B cell (primary cell): Measurements from ENCODE around the gene STAG1. TPM values are rescaled to one million over a fixed set of nuclear protein-coding genes. Genes with fewer than 3 reads are reported as not detected.
"Not testable (repeated sequence)": the region's sequence is repeated elsewhere in the genome, so short reads cannot be mapped to it uniquely, and the experiment has no call there.

ENCODE experiments used
- ATAC-seq: fragments of 200-7000 bp; cut with Tn5 transposase; one replicate; pipeline ENCODE4 v1.10.0; 2021; ENCODE audit warnings: low read depth, mild to moderate bottlenecking, moderate number of reproducible peaks, moderate library complexity
- CTCF ChIA-PET: fragments of 350-600 bp; sonication (Branson Sonifier 250); formaldehyde crosslinking; loops from one replicate; lab custom pipeline; 2021; ENCODE audit warnings: antibody characterized with exemption, inconsistent platforms; lab: Charles Lee
- POLR2A ChIA-PET: fragments of 350-600 bp; sonication (Branson Sonifier 250); formaldehyde crosslinking; loops from one replicate; lab custom pipeline; 2021; ENCODE audit warnings: antibody characterized with exemption; lab: Charles Lee
- DNase-seq: peaks from one replicate; pipeline ENCODE4 v3.0.0; 2013
- H2AFZ ChIP-seq: 2 replicates; pipeline ENCODE4 v1.6.1; 2012; ENCODE audit warnings: mild to moderate bottlenecking, low read depth, low read length; ENCODE audit not compliant: insufficient read depth, poor library complexity, severe bottlenecking
- H3K27ac ChIP-seq, 2 donors: 1 replicate in 1 of 2; 2 replicates in 1 of 2; pipeline ENCODE4 v1.5.1; 2012 to 2013; ENCODE audit warnings: low read length in 2 of 2, mild to moderate bottlenecking in 2 of 2, moderate library complexity in 1 of 2
- H3K27me3 ChIP-seq, 4 experiments: fragments of 200-600 bp in 1 of 4; sonication (generic) in 1 of 4; replicated peaks in 1 of 4; 1 replicate in 2 of 4; 2 replicates in 2 of 4; pipeline versions ENCODE4 v1.6.1 to v1.7.0; 2013 to 2016; ENCODE audit warnings: low read length in 3 of 4, mild to moderate bottlenecking in 2 of 4, mixed read lengths in 1 of 4, moderate library complexity in 1 of 4; ENCODE audit not compliant: insufficient read depth in 4 of 4, control insufficient read depth in 3 of 4; ENCODE audit errors: control extremely low read depth in 1 of 4
- H3K36me3 ChIP-seq, 2 experiments: replicated peaks in 1 of 2; 1 replicate in 1 of 2; 2 replicates in 1 of 2; pipeline versions ENCODE4 v1.6.1 to v1.7.1; 2013; ENCODE audit warnings: low read length in 1 of 2; ENCODE audit not compliant: insufficient read depth in 2 of 2, control insufficient read depth in 1 of 2; ENCODE audit errors: control extremely low read depth in 1 of 2, extremely low read depth in 1 of 2
- H3K4me1 ChIP-seq, 2 donors: fragments of 200-600 bp in 1 of 2; sonication (generic) in 1 of 2; 1 replicate in 1 of 2; 2 replicates in 1 of 2; pipeline versions ENCODE4 v1.5.1 to v1.6.1; 2013 to 2017; ENCODE audit warnings: low read length in 2 of 2; ENCODE audit not compliant: control insufficient read depth in 2 of 2, insufficient read depth in 2 of 2
- H3K4me2 ChIP-seq: replicated peaks from 2 replicates; pipeline ENCODE3; 2012; ENCODE audit warnings: mild to moderate bottlenecking, low read depth, low read length; ENCODE audit not compliant: poor library complexity, severe bottlenecking
- H3K4me3 ChIP-seq, 5 experiments: fragments of 200-600 bp in 1 of 5; sonication (generic) in 1 of 5; 1 replicate in 3 of 5; 2 replicates in 2 of 5; pipeline versions ENCODE4 v1.5.1 to v1.7.0; 2011 to 2016; ENCODE audit warnings: low read length in 4 of 5, mild to moderate bottlenecking in 4 of 5, low read depth in 2 of 5, control low read depth in 1 of 5, moderate library complexity in 1 of 5; ENCODE audit not compliant: insufficient read depth in 1 of 5; ENCODE audit errors: control extremely low read depth in 1 of 5, extremely low read depth in 1 of 5
- H3K79me2 ChIP-seq: fragments of 200-600 bp; sonication (generic); one replicate; pipeline ENCODE4 v1.6.0; 2016; ENCODE audit warnings: low read length; ENCODE audit not compliant: control insufficient read depth, insufficient read depth
- H3K9ac ChIP-seq: fragments of 200-600 bp; sonication (generic); 2 replicates; pipeline ENCODE4 v1.6.1; 2017; ENCODE audit warnings: mild to moderate bottlenecking, low read length, moderate library complexity
- H3K9me3 ChIP-seq, 3 donors: one replicate each; pipeline versions ENCODE4 v1.6.1 to v1.7.1; 2013; ENCODE audit warnings: low read length in 2 of 3; ENCODE audit not compliant: control insufficient read depth in 2 of 3, insufficient read depth in 1 of 3; ENCODE audit errors: control extremely low read depth in 1 of 3
- H4K20me1 ChIP-seq: 2 replicates; pipeline ENCODE4 v1.6.0; 2012; ENCODE audit warnings: mild to moderate bottlenecking, low read length; ENCODE audit not compliant: insufficient read depth, control insufficient read depth, poor library complexity, severe bottlenecking
- H3K27ac Mint-ChIP-seq: one replicate; pipeline ENCODE4 v1.8.0; 2021; ENCODE audit warnings: mixed read lengths
- H3K27me3 Mint-ChIP-seq: one replicate; pipeline ENCODE4 v1.8.0; 2021; ENCODE audit warnings: mixed read lengths
- H3K4me1 Mint-ChIP-seq: one replicate; pipeline ENCODE4 v1.8.0; 2021; ENCODE audit warnings: mixed read lengths
- H3K4me3 Mint-ChIP-seq: one replicate; pipeline ENCODE4 v1.8.0; 2021; ENCODE audit warnings: mixed read lengths
- H3K9me3 Mint-ChIP-seq: one replicate; pipeline ENCODE4 v1.8.0; 2022; ENCODE audit warnings: mixed read lengths; ENCODE audit not compliant: insufficient read depth
- CTCF ChIP-seq: fragments of 200-600 bp; IDR thresholded peaks from one replicate; pipeline ENCODE4 v1.8.0; 2022; ENCODE audit warnings: antibody characterized with exemption, mild to moderate bottlenecking
- EZH2 ChIP-seq: IDR thresholded peaks from 2 replicates; pipeline ENCODE4 v1.6.1; 2012; ENCODE audit warnings: borderline replicate concordance, low read depth, mild to moderate bottlenecking, moderate library complexity, low read length; ENCODE audit not compliant: insufficient read depth, poor library complexity, severe bottlenecking
- WGBS: methylation state at CpG from one replicate; pipeline ENCODE4 v1.1.5; 2013; ENCODE audit warnings: missing lambda C conversion rate; ENCODE audit not compliant: insufficient coverage; 5-methylcytosine and 5-hydroxymethylcytosine counted together
- intact Hi-C: fragments of 100-400 bp; cut with micrococcal nuclease; formaldehyde crosslinking; loops from one replicate; pipeline ENCODE4 v1.10.0; 2022
- polyA plus RNA-seq: library from polyadenylated mRNA; depleted of rRNA; stranded (reverse); fragments of >200 nt; gene quantifications from 2 replicates; pipeline ENCODE4 v1.2.3, GENCODE V29; 2012
- total RNA-seq, 2 donors: library from RNA; stranded (reverse); fragments of 120-200 nt in 1 of 2; gene quantifications; 1 replicate in 1 of 2; 2 replicates in 1 of 2; pipeline versions ENCODE4 v1.2.3 to v1.2.4, GENCODE V29; 2013 to 2022

The STAG1 gene
- total and polyA plus RNA-seq, 2 donors (not counting 1 experiment from before 2014, with no cell fraction given) = 9.2 to 77.0 TPM

DNA sequence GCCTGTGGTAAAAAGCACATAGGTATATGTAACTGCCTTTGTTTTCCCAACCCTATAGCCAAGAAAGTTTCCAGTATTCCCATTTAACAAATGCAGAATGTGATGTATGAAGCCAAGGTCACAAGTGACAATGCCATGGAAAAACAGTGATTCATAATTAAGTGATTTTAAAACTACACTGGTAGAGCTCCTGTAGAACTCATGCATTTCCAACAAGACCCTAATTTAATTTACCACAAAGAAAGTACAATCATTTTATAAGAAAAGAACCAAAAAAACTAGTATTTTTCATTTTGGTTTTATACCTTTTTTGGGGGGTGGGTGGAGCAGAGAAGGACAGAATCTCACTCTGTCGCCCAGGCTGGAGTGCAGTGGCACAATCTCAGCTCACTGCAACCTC is 82.0 kb downstream of the STAG1 start:
- H2AFZ ChIP-seq = no peak overlapping the region
- H3K9me3 ChIP-seq = peaks cover 0 to 2% (median 2%) of the 10 kb centered on the region in 3 donors
- no peak for TF ChIP-seq CTCF
- no peak for TF ChIP-seq EZH2
- no peaks in the 10 kb centered on the region for H3K27me3 Mint-ChIP-seq
- H3K27ac ChIP-seq = no peak overlapping the region
- peaks cover 4 to 7% of the 10 kb centered on the region in 2 experiments for H3K36me3 ChIP-seq
- WGBS = 100% methylated on average over 1 of the region's 1 CpG
- no peaks in the 10 kb centered on the region for H3K9me3 Mint-ChIP-seq
- peaks cover 46% of the 10 kb centered on the region for H4K20me1 ChIP-seq
- DNase-seq (no peak), ATAC-seq (no peak)
- H3K4me1 ChIP-seq = peaks cover 6 to 11% of the 10 kb centered on the region in 2 donors
- POLR2A ChIA-PET = no interaction called here
- intact Hi-C loops = no loop called here
- no peak overlapping the region for H3K4me2 ChIP-seq
- CTCF ChIA-PET = no interaction called here
- no peaks in the 10 kb centered on the region for H3K27me3 ChIP-seq
- peaks cover 45% of the 10 kb centered on the region for H3K4me1 Mint-ChIP-seq
- H3K9ac ChIP-seq = no peak overlapping the region
- no peak overlapping the region for H3K4me3 ChIP-seq
- H3K27ac Mint-ChIP-seq = no peak overlapping the region
- peaks cover 92% of the 10 kb centered on the region for H3K79me2 ChIP-seq
- H3K4me3 Mint-ChIP-seq = no peak overlapping the region

DNA sequence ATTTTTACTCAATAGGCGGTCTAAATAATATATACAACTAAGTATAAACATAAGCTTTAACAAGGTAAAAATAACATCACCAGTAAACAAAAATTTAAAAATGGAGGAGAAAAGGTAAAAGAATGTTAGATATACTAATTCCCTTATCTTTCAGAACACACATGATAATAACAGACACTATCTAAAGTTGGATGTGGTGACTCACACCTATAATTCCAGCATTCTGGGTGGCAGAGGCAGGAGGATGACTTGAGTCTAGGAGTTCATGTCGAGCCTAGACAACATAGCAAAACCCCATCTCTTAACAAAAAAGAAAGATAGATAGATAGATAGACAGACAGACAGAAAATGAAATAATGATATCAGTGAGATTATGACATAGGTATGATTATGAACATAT is 85.1 kb downstream of the STAG1 start:
- H2AFZ ChIP-seq = no peak overlapping the region
- H3K4me3 ChIP-seq = no peak overlapping the region
- Mint-ChIP-seq H3K4me3 (no peak overlapping the region), H3K9me3 (no peaks in the 10 kb centered on the region), H3K27me3 (no peaks in the 10 kb centered on the region), H3K4me1 (peaks cover 37% of the 10 kb centered on the region), H3K27ac (no peak overlapping the region)
- peaks cover 94% of the 10 kb centered on the region for H3K79me2 ChIP-seq
- no peak for DNase-seq
- H3K4me2 ChIP-seq = no peak overlapping the region
- TF ChIP-seq CTCF (no peak), EZH2 (no peak)
- no peak overlapping the region for H3K9ac ChIP-seq
- H3K9me3 ChIP-seq = peaks cover 0 to 2% (median 1%) of the 10 kb centered on the region in 3 donors
- ATAC-seq = no peak
- intact Hi-C loops = no loop called here
- H4K20me1 ChIP-seq = peaks cover 50% of the 10 kb centered on the region
- peaks cover 4 to 7% of the 10 kb centered on the region in 2 experiments for H3K36me3 ChIP-seq
- CTCF ChIA-PET = interaction anchor here (0.7 kb wide), 1 partner anchor 53 kb away, joined by 4 read pairs; no protein-coding TSS in a partner anchor
- H3K27me3 ChIP-seq = no peaks in the 10 kb centered on the region
- no CpG with 5 or more reads among the region's 2 CpGs for WGBS
- H3K4me1 ChIP-seq = no peaks in the 10 kb centered on the region
- H3K27ac ChIP-seq = no peak overlapping the region
- POLR2A ChIA-PET = no interaction called here

GRCh38 chr3:136666301-136666700 is 85.9 kb downstream of the STAG1 start:
- no CpG with 5 or more reads among the region's 6 CpGs for WGBS
- H3K9me3 ChIP-seq, H3K27ac ChIP-seq, H3K9me3 Mint-ChIP-seq, H3K27ac Mint-ChIP-seq, H3K36me3 ChIP-seq, POLR2A ChIA-PET, intact Hi-C loops, H3K27me3 ChIP-seq, H3K4me3 Mint-ChIP-seq, H3K4me2 ChIP-seq, CTCF ChIA-PET, DNase-seq, H2AFZ ChIP-seq, H3K4me1 ChIP-seq, H3K9ac ChIP-seq, H3K27me3 Mint-ChIP-seq, H3K4me3 ChIP-seq, ATAC-seq: not testable (repeated sequence)
- peaks cover 37% of the 10 kb centered on the region for H3K4me1 Mint-ChIP-seq
- peaks cover 45% of the 10 kb centered on the region for H4K20me1 ChIP-seq
- H3K79me2 ChIP-seq = peaks cover 94% of the 10 kb centered on the region
